ENCODE measurements around the gene ACOT4. TPM values are rescaled to one million over a fixed set of nuclear protein-coding genes. Genes with fewer than 3 reads are reported as not detected.

The ACOT4 gene
- total and polyA plus RNA-seq, 2 experiments from 2014 or later: 1.0 to 1.6 TPM

DNA sequence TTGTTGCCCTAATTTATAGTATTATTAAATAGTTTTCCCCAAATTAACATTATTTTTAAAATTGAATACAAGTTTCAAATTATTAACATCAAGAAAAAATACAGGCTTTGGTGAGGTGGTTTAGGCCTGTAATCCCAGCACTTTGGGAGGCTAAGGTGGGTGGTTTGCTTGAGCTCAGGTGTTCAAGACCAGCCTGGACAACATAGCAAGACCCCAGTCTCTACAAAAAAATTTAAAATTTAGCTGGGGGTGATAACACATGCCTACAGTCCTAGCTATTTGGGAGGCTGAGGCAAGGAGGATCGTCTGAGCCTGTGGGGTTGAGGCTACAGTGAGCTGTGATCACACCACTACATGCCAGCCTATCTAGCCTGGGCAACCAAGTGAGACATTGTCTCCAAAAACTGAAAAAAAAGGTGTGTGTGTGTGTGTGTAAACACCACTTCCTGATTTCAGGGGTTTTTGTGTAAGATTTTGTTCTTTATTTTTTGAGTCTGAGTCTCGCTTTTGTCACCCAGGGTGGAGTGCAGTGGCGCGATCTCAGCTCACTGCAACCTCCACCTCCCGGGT, 49.2 kb downstream of the ACOT4 start:
- Mint-ChIP-seq H3K4me1 (peaks cover 21% of the 10 kb centered on the region; the same call in 2 of the 3 replicates), H3K36me3 (ENCODE audit: low read depth) (no peaks in the 10 kb centered on the region), H3K27me3 (ENCODE audit: insufficient read depth, low read depth, poor library complexity) (peaks cover 5% of the 10 kb centered on the region), H3K4me3 (no peak overlapping the region), H3K27ac (no peak overlapping the region), H3K9me3 (no peaks in the 10 kb centered on the region; the same call in 1 of the 3 replicates)
- H3K36me3 ChIP-seq (ENCODE audit: insufficient read depth): no peaks in the 10 kb centered on the region
- DNase-seq (ENCODE audit: low spot score) (no peak), ATAC-seq (no peak)
- peaks cover 7% of the 10 kb centered on the region for H3K79me2 ChIP-seq (replicated peaks; ENCODE audit: insufficient read depth)
- TF ChIP-seq EZH2phosphoT487 (IDR thresholded peaks at IDR 0.05; ENCODE audit: unreplicated experiment): no peak
- TF ChIP-seq ZNF114 (CRISPR knock-in tag; IDR thresholded peaks at IDR 0.05): no peak
- TF ChIP-seq, protein P1, sequence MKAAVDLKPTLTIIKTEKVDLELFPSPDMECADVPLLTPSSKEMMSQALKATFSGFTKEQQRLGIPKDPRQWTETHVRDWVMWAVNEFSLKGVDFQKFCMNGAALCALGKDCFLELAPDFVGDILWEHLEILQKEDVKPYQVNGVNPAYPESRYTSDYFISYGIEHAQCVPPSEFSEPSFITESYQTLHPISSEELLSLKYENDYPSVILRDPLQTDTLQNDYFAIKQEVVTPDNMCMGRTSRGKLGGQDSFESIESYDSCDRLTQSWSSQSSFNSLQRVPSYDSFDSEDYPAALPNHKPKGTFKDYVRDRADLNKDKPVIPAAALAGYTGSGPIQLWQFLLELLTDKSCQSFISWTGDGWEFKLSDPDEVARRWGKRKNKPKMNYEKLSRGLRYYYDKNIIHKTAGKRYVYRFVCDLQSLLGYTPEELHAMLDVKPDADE (IDR thresholded peaks at IDR 0.05): no peak
- no peak for TF ChIP-seq ZNF331 (CRISPR knock-in tag; IDR thresholded peaks at IDR 0.05; ENCODE audit: low read depth)
- TF ChIP-seq EZH2 (IDR thresholded peaks at IDR 0.05; ENCODE audit: low read depth, unreplicated experiment): no peak
- no peak for TF ChIP-seq JUNB (IDR thresholded peaks at IDR 0.05; ENCODE audit: unreplicated experiment)
- TF ChIP-seq STAT1 (IDR thresholded peaks at IDR 0.05; ENCODE audit: unreplicated experiment): no peak
- TF ChIP-seq, protein P2, sequence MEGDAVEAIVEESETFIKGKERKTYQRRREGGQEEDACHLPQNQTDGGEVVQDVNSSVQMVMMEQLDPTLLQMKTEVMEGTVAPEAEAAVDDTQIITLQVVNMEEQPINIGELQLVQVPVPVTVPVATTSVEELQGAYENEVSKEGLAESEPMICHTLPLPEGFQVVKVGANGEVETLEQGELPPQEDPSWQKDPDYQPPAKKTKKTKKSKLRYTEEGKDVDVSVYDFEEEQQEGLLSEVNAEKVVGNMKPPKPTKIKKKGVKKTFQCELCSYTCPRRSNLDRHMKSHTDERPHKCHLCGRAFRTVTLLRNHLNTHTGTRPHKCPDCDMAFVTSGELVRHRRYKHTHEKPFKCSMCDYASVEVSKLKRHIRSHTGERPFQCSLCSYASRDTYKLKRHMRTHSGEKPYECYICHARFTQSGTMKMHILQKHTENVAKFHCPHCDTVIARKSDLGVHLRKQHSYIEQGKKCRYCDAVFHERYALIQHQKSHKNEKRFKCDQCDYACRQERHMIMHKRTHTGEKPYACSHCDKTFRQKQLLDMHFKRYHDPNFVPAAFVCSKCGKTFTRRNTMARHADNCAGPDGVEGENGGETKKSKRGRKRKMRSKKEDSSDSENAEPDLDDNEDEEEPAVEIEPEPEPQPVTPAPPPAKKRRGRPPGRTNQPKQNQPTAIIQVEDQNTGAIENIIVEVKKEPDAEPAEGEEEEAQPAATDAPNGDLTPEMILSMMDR (conservative IDR thresholded peaks at IDR 0.05; ENCODE audit: low read depth in 2 of 2): no peak
- TF ChIP-seq NANOG (IDR thresholded peaks at IDR 0.05; ENCODE audit: borderline replicate concordance): no peak
- no peak for TF ChIP-seq CREB1 (CRISPR knock-in tag; IDR thresholded peaks at IDR 0.05; ENCODE audit: low read depth)
- TF ChIP-seq, protein P3, sequence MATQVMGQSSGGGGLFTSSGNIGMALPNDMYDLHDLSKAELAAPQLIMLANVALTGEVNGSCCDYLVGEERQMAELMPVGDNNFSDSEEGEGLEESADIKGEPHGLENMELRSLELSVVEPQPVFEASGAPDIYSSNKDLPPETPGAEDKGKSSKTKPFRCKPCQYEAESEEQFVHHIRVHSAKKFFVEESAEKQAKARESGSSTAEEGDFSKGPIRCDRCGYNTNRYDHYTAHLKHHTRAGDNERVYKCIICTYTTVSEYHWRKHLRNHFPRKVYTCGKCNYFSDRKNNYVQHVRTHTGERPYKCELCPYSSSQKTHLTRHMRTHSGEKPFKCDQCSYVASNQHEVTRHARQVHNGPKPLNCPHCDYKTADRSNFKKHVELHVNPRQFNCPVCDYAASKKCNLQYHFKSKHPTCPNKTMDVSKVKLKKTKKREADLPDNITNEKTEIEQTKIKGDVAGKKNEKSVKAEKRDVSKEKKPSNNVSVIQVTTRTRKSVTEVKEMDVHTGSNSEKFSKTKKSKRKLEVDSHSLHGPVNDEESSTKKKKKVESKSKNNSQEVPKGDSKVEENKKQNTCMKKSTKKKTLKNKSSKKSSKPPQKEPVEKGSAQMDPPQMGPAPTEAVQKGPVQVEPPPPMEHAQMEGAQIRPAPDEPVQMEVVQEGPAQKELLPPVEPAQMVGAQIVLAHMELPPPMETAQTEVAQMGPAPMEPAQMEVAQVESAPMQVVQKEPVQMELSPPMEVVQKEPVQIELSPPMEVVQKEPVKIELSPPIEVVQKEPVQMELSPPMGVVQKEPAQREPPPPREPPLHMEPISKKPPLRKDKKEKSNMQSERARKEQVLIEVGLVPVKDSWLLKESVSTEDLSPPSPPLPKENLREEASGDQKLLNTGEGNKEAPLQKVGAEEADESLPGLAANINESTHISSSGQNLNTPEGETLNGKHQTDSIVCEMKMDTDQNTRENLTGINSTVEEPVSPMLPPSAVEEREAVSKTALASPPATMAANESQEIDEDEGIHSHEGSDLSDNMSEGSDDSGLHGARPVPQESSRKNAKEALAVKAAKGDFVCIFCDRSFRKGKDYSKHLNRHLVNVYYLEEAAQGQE (IDR thresholded peaks at IDR 0.05; ENCODE audit: unreplicated experiment): no peak
- no peak for TF ChIP-seq POLR2AphosphoS5 (IDR thresholded peaks at IDR 0.05; ENCODE audit: low read depth)
- peaks cover 13% of the 10 kb centered on the region; the same call in 1 of the 2 replicates for H3K4me1 ChIP-seq (ENCODE audit: insufficient read depth)
- no peaks in the 10 kb centered on the region for H4K20me1 ChIP-seq (replicated peaks; ENCODE audit: insufficient read depth)
- H3F3A ChIP-seq (replicated peaks; ENCODE audit: low read depth): no peaks in the 10 kb centered on the region; the same call in 1 of the 2 replicates
- no peaks in the 10 kb centered on the region for H3K9me2 ChIP-seq (ENCODE audit: insufficient read depth)
- no peak overlapping the region for H3K4me2 ChIP-seq
- no peaks in the 10 kb centered on the region for H3K27me3 ChIP-seq (ENCODE audit: insufficient read depth)
- H3K4me3 ChIP-seq: no peak overlapping the region
- H3K27ac ChIP-seq (ENCODE audit: low read depth): no peak overlapping the region
- no peak overlapping the region for H2AFZ ChIP-seq

Data from GM23338 (cell line).